ENCODE data around the gene SECISBP2.
A peak's percentile ranks its signal among the peaks of the same experiment; 100 is the strongest.

The SECISBP2 gene

DNA sequence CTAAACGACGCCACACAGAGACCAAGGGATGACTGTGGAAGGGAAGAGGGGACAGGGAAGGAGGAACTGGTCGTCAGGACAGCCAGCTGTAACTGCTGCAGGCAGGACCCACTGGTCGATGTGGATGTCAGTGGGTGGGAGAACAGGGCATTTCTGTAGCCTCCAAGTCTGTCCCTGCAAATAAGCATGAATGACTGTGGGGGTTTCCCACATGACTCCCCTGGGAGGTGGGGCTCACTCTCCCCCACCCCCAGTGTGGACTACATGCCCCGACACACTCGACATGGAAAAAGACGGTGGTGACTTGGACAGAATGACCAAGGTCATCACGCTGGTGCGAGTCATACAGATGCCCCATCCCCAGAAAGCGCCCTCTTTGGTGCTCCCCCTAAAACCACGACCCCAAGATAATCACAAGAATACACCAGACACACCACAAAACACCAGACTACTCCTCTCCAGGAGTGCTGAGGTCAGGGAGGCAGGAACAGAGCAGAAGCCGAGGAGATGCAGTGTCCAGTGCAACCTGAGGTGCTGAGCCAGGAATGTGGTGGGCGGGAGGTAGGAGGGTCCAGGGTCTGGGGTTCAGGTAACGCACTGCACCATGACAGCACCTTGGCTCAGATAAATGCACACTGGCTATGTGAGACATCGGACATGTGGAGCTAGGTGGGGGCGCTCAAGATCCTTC lies 64.9 kb downstream of the SECISBP2 start:
- no peak for DNase-seq (ENCODE audit: low spot score)

DNA sequence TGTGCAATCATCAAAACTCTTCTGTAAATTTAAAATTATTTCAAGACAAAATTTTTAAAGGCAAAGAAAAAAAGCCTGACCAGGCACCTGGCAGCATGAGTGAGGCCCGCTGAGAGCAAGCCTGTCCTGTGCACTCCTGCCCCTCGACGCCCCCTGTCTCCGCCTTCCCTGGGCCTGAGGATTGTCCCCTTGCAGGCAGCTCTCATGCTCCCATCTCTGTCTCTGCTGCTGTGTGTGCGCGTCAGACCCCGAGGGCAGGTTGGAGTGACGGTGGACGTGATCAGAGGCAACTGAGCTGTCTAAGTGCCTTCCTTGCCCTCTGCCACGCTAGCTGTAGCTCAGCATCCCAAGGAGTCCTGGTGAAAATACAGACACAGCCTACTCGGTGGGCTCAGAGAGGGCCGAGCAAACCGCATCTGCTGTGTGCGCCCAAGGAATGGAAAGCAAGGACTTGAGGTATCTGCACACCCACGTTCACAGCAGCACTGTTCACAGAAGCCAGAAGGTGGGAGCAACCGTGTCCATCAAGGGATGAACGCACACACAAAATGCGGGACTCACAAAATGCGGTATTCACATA lies 65.5 kb downstream of the SECISBP2 start:
- DNase-seq (ENCODE audit: low spot score): no peak

DNA sequence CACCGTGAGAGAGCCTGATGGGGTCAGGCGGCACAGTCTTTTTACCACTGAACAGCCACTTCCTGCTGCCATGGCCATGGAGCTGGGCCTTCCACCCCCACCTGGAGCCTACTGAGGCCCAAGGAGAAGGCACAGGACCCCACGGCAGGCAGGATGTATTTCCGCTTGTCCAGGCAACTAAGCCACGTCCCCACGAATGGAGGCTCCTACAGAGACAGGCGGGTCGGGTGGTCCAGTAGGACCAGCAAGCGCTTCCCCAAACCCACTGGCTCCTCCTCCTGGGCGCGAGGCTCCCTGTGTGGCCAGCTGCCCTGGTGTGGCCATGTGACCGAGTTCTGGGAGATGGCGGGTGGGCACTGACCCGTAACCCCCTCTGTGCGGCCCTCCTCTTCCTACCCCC lies 66.5 kb downstream of the SECISBP2 start:
- no peak for DNase-seq (ENCODE audit: low spot score)

DNA sequence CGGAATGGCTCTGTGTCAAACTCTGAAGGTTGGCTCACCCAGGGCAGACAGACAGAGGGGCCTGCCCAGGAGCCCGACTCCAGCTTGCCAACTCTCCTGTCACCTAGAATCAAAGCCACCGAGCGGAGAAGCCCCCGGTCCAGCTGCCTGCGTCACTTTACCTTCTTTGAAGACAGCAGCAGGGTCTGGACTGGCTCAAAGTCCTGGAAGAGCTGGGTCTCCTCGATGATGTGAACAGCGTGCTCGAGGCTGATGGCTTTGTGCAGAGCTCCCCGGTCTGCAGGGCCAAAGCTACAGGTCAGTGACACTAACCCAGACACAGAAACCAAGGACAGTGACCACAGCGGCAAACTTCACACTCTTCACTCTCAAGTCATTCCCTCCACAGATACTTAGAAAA lies 67.9 kb downstream of the SECISBP2 start:
- DNase-seq (ENCODE audit: low spot score): no peak

DNA sequence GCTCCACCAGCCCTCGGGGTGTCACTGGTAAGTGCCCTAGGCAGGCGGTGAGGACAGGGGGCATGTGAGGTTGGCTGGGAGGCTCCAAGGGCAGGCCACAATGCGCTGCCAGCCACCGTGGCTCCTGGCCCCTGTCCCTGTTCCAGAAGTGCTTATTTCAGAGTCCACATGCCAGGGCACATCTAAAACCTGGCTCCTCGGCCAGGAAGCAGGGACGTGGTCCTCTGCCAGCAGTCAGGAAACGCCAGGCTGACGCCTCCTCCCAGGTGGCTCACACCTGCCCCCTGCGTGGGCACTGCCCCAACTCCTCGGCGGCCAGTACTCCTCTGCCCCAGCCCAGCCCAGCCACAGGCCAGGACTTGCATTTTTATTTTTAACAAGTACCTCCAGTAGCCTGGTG lies 68.5 kb downstream of the SECISBP2 start:
- DNase-seq (ENCODE audit: low spot score): no peak

DNA sequence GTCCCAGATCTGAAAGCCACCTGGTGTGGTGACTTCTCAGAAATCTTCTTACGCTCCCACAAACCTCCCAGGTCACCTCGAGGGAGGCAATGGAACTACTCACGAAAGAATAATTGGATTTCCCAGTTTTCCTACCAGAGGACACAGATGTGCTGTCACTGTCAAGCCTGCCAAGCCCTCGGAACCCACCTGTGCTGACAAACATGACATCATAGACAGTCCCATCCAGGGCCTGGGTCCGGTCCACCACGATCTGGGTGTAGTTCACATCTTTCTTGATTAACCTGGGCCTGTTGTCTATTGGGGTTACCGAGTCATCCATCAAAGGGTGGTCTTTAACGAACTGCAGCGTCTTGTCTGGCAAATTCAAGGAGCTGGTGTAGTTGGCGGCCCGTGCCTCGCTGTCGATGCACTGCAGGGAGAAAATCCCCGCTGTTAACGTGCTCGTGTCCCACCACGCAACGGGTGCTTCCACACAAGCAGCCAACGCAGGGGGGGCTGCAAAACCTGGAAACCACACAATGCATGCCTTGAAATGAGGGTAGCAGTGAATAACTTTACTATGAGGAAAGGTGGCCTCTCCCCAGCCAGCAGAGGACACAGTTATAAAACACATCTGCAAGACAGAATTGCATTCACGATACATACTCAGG lies 69.0 kb downstream of the SECISBP2 start:
- no peak for DNase-seq (ENCODE audit: low spot score)

DNA sequence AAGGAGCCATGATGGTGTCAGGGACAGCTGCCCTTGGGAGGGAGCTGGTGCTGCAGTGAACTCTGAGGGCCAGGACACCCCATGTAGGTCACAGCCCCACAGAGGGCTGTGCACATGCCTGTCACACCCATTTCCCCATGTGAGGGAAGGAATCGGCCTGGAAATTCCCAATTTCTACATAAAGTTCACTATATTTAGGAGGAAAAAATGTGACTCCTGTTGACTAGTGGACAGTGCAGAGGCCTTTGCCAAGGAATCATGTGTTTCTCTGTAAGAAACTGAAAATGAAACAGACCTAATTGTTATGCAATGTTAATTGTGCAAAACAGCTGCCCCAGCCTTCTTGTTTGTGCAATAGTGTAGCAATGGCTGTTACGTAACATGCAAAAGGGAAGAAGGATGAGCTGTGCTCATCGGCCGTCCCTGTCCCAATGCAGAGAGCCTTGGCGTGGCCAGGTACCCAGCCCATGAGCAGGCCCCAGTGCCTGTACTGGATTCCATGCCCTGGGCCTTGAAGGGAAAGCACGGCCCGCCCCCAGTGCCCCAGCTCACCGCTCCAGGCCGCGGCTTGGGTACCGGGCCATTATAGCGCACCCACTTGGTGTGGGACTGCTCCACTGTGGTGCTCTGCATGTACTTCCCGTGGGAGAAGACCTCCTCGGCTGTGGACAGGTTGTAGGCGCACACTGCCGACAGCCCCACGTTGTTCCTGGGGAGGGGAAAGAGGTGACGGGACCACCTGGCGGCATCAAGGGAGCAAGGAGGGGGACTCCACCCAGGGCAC lies 70.0 kb downstream of the SECISBP2 start:
- DNase-seq (ENCODE audit: low spot score): peak; percentile 70

DNA sequence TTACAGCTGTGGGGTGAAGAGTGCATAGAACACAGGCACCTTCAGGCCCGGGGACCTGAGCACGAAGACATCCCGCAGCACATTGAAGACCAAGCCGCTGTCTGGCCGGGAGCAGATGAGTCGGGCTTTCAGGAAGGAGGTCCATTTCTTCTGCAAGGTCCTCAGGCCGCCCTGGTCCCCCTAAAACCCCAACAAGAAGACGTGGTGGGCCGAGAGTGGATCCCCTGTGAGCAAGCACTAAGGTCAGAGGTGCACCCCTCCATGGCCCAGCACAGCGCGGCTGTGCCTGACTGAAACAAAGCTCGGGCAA lies 70.5 kb downstream of the SECISBP2 start:
- DNase-seq (ENCODE audit: low spot score): no peak

DNA sequence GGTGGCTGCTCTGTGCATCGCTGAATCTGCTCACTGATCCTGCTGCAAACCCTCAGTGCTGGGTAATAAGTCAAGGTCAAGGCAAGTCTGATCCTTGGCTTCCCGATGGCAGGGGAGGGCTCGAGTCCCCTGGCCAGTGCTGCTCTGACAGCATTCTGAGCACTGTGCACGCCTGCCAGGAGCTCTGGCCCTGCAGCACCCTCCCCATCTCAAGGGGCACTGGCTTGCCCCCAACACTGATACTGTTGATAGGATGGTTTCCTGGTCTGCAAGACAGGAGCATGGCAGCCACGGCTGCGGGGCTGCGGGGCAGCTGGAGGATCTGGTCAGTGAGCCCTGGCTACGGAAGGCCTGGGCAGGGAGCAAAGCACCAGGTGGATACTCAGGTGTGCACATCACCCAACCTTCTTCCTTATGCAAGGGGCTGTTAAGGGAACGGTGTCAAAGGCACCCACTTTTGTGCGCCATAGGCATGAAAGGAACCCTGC lies 71.8 kb downstream of the SECISBP2 start:
- DNase-seq (ENCODE audit: low spot score): no peak

DNA sequence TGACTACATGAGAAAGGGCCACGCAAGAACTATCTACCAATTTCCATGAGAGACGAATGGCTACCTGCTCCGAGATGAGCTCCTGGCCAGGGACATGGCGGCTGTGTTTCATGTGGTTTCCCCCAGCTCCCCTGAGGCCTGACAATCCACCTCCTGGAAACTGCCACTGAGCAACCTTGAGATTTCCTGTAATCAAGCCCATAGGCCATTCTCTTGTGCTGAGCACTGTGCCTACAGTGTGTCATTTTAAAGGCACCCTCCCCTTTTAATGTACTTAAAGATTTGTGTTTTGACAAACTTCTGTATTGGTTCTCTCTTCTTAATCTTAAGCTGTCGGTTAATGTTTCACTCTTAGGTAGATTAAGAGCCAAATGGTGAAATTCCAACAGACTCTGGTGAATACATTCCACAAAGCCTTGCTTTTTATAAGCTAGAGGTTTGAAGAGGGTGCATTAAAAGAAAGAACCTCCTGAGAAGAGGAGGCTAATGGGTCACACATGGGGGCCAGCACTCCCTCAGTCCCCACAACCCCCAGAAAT lies 72.3 kb downstream of the SECISBP2 start:
- no peak for DNase-seq (ENCODE audit: low spot score)

DNA sequence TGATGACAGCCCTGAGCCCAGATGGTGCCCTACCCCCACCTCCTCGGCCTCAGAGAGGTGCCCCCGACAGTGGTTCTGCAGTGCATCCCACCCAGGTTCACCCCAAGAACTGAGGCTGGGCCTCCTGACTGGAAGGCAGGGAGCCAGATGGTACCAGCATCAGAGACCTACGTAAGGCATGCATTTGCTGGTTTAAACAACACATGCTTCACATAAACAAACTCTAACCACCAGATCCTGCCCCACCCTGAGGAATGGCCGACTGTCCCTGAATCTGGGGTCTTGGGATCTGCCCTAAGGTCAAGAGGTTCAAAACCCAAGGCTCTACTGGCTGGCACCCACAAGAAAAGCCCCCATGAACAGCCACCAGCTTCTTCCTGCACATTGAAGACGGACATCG lies 73.3 kb downstream of the SECISBP2 start:
- no peak for DNase-seq (ENCODE audit: low spot score)

DNA sequence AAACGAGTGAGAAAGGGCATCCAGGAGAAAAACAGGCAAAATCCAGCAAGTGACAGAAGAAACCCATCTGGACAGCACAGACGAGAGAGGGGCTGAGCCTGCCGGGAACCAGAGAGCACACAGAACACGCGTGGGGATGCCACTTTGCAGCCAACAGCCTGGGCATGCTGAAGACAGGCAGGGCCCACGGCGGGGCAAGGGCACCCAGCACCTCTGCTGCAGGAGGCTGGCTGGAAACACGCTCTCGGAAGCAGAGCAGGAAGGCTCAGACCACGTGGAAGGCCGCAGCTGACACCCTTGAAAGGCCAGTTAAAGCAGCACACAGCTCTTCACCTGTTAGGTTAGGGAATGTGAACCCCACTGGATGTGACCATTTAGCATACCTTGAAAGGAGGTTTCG lies 76.1 kb downstream of the SECISBP2 start:
- no peak for DNase-seq (ENCODE audit: low spot score)

DNA sequence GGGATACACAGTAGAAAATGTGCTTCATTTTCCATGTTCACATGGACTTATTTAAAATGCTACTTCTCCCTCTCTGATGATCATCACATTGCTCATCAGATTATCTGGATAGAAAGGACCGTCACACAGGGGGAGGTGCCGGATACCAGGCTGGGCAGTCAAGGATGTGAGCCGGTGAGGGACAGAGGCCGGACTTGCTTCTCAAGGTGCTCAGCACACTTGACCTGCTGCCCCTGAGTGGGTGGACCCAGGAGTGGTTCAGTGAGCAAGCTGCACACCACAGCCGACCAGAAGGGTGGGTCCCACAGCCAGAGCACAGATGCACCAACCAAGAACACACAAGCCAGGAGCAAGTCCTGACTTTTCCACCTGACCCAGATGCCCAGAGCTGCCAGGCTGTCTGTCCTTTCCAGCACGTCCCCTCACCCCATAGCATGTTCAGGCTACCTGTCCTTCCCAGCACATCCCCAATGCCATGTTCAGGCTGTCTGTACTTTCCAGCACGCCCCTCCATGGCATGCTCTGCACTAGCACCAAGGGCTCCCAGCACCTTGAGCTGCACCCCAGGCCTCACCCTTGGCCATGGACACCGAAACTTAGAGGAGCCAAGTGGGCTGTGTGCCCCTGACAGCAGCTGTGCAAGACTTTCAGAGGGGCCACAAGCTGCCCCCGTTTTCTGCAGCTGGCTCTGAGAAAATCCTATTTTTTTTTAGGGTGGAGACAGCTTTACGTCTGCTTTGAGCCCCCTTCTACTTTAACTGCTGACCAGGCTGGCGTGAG lies 77.8 kb downstream of the SECISBP2 start:
- DNase-seq (ENCODE audit: low spot score): no peak

DNA sequence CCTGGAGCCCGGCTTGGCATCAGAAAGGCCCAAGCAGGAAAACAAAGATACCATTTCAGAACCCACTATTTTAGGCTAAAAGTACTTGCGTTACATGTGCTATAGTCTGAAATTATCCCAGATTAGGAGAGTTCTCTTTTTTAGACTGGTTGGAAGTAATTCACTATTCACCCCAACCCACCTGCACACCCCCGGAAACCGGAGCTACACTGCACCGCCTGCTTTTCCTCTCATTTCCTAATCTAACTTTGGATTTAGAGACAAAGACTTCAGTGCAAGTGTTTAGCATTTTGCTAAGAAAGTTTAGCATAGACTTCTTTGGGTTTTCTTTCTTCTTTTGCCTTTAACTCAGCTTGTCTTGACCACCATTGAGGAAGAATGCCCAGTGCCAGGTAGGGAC lies 79.2 kb downstream of the SECISBP2 start:
- DNase-seq (ENCODE audit: low spot score): no peak

DNA sequence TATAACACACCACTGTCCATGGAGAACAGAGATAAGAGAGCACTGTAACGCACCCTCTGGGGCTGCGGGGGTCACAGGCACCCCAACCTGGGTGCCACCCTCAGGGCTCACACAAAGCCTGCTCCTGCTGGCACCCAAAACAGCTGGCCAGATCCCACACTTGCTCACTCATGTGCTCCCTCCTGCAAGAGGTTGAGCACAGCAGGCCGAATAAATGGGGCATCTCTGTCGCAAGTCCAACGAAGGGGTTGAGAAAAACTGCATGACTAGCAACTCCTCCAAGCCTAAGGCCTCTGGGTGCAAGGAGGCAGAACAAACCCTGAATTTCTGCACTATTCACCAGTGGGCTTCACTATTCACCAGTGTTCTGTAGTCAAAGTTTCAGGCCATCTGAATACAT lies 80.3 kb downstream of the SECISBP2 start:
- no peak for DNase-seq (ENCODE audit: low spot score)

DNA sequence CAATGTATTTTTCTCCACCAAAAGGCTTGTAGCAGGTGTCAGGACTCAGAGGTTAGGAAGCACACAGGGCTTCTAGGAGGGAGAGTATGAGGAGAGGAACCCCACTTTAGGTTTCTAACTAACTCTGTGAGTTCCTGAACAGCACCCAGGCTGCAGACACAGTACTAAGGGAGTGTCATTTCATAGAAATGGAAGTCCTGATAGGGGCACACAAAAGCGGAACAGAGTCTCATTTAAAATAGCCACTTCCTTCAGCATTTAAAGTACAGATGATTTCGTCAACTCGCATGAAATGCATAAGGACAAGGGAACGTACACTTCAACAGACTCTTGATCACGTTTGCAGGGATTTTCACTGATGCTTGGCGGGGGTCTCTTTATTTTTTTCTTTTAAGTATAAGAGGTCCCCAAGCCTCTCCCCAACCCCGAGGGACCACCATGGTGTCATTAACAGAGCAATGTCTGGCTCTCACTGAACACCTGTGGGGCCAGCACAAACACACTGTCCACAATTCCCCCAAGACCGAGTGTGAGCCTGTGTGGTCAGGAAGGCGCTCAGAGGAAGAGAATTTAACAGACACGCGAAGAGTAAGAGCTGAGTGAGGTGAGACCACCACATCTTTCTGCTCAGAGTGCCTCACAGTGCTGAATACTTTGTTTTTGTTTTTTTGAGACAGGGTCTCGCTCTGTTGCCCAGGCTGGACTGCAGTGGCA lies 82.3 kb downstream of the SECISBP2 start:
- DNase-seq (ENCODE audit: low spot score): peak; percentile 59

DNA sequence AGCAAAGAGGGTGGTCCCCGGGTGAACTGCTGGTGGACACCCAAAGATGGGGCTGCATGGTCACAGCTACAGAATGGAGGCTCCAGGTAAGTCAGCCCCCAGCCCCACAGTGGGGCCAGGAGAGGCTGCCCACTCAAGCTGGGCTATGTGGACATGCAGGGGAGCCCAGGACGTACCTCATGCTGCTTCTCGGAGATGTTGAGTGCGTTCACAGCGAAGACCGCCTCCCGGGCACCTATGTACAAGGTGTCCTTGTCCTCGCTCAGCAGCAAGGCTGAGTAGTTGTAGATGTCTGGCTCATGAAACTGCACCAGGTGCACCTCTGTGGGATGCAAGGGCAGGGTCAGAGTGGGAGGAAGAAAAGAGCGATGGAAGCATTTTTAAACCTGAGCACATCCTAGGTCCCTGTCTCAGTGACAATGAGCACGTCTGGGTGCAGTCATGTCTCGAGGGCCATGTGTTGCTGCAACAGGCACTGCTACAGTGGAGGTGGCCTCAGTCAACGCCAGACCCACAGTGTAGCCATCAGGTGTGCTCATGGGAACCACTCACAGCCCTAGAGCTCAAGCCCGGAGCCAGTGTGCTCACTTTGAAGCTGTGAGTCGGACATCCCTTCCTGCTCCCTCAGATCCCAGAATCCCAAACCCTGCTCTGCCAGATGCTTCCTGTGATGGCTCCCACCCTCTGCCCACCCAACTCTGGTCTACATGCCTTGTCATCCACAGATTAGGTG lies 84.6 kb downstream of the SECISBP2 start:
- DNase-seq (ENCODE audit: low spot score): no peak

DNA sequence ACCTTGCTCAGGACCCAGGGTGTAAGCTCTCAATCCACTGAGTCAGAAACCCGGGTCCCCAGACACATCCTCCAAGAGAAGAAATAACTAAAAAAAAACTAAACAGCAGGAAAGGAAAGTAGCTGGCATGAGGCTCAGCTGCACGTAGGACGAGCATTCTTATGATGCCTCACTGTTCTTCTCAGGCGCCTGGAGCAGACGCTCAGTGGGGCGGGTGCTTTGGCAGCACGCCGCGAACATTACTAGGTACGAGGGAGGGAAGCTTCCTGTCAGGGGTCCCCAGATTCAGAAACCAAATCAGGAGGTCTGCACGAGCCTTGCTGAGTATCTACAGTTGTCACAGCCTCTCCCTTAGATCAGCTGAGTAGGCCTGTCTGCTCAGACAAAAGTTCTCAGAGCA lies 85.8 kb downstream of the SECISBP2 start:
- no peak for DNase-seq (ENCODE audit: low spot score)

DNA sequence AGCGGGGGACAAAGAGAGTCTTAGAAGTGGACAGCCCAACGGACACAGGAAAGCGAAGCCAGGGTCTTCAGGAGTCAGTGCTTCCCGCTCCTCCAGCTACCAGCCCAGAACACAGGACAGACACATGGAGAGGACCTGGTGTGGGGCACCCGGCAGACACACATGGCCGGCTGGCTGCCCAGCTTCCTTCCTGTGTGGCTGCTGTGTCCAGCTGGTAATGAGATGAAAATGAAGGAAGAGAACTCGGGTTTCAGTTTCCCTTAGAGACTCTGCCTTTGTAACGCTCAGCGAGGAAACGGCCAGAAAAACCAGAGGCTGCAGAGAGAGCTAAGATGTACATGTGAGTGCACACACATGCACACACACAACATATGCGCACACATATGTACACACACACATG lies 87.5 kb downstream of the SECISBP2 start:
- peak; percentile 65 for DNase-seq (ENCODE audit: low spot score)

DNA sequence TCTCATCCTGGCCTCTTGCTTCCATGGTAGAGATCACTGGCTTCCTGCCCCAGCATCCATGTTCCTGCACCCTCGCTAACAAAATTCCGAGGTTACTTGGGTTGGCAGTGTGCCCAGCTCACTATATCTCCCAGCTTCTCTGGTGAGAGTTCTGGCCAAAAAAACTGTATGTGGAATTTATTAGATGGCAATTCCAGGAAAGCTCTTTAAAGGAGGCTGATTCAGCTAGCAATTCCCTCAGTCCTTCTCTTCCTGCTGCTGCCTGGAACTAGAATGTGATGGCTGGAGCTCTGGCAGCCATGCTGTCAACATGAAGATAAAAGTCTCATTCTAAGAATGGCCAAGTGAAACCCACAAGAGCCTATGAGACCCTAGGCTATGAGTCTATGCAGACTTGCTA lies 88.8 kb downstream of the SECISBP2 start:
- no peak for DNase-seq (ENCODE audit: low spot score)
